BE2C (cell line): ENCODE measurements around the gene SLC4A2.

Experiments
- DNase-seq: peaks from one replicate; pipeline ENCODE4 v3.0.0-alpha.2; 2020
- H3K27me3 ChIP-seq: fragments of 250-450 bp; sonication (Bioruptor Pico); 2 replicates; pipeline ENCODE4 v1.5.1; 2020; ENCODE audit warnings: mild to moderate bottlenecking
- H3K36me3 ChIP-seq: fragments of 250-450 bp; sonication (Bioruptor Pico); 2 replicates; pipeline ENCODE4 v1.5.1; 2020; ENCODE audit warnings: mild to moderate bottlenecking
- H3K4me1 ChIP-seq: fragments of 250-450 bp; sonication (Bioruptor Pico); 2 replicates; pipeline ENCODE4 v1.5.1; 2020
- H3K4me3 ChIP-seq: 2 replicates; pipeline ENCODE4 v1.5.1; 2011; ENCODE audit warnings: low read depth, low read length
- H3K9me3 ChIP-seq: fragments of 250-450 bp; sonication (Bioruptor Pico); 2 replicates; pipeline ENCODE4 v1.5.1; 2020
- CTCF ChIP-seq: IDR thresholded peaks from 2 replicates; pipeline ENCODE4 v1.5.1; 2012; ENCODE audit warnings: mild to moderate bottlenecking, low read depth, low read length

Gene SLC4A2

GRCh38 chr7:151012911-151013347, 46.5 kb upstream of the SLC4A2 start:
- peak overlapping the region; percentile 62 for H3K4me3 ChIP-seq
- no peaks in the 10 kb centered on the region for H3K9me3 ChIP-seq
- H3K4me1 ChIP-seq, result peaks cover 13% of the 10 kb centered on the region
- TF ChIP-seq CTCF, result peak; percentile 83
- H3K27me3 ChIP-seq, result no peaks in the 10 kb centered on the region
- DNase-seq, result peak; percentile 79
- H3K36me3 ChIP-seq, result no peaks in the 10 kb centered on the region

GRCh38 chr7:151013356-151013732, 46.0 kb upstream of the SLC4A2 start:
- DNase-seq, result no peak
- no peaks in the 10 kb centered on the region for H3K27me3 ChIP-seq
- no peaks in the 10 kb centered on the region for H3K36me3 ChIP-seq
- H3K4me1 ChIP-seq, result peaks cover 16% of the 10 kb centered on the region
- no peaks in the 10 kb centered on the region for H3K9me3 ChIP-seq
- no peak for TF ChIP-seq CTCF
- H3K4me3 ChIP-seq, result peak overlapping the region; percentile 62

- H3K4me3 ChIP-seq, result peak overlapping the region; percentile 62
- H3K36me3 ChIP-seq, result no peaks in the 10 kb centered on the region
- H3K4me1 ChIP-seq, result peaks cover 17% of the 10 kb centered on the region
- peak; percentile 96 for DNase-seq
- no peaks in the 10 kb centered on the region for H3K9me3 ChIP-seq
- TF ChIP-seq CTCF, result no peak
- no peaks in the 10 kb centered on the region for H3K27me3 ChIP-seq
Measured at GRCh38 chr7:151013733-151014497, 45.5 kb upstream of the SLC4A2 start.

GRCh38 chr7:151014950-151015349, 44.4 kb upstream of the SLC4A2 start:
- DNase-seq, result no peak
- no peak for TF ChIP-seq CTCF
- Histone ChIP-seq H3K4me1 (peaks cover 17% of the 10 kb centered on the region), H3K36me3 (no peaks in the 10 kb centered on the region), H3K9me3 (no peaks in the 10 kb centered on the region), H3K27me3 (no peaks in the 10 kb centered on the region), H3K4me3 (no peak overlapping the region)

GRCh38 chr7:151015967-151016366, 43.4 kb upstream of the SLC4A2 start:
- Histone ChIP-seq H3K9me3 (no peaks in the 10 kb centered on the region), H3K4me3 (no peak overlapping the region), H3K27me3 (no peaks in the 10 kb centered on the region), H3K4me1 (peaks cover 13% of the 10 kb centered on the region; the same call in 1 of the 2 replicates), H3K36me3 (no peaks in the 10 kb centered on the region)
- DNase-seq, result no peak
- TF ChIP-seq CTCF, result no peak

GRCh38 chr7:151016505-151016904, 42.9 kb upstream of the SLC4A2 start:
- no peaks in the 10 kb centered on the region for H3K27me3 ChIP-seq
- H3K4me1 ChIP-seq, result peaks cover 13% of the 10 kb centered on the region; the same call in 1 of the 2 replicates

More at GRCh38 chr7:151016505-151016904, 42.9 kb upstream of the SLC4A2 start:
- H3K36me3 ChIP-seq, result no peaks in the 10 kb centered on the region
- DNase-seq, result no peak
- H3K4me3 ChIP-seq, result no peak overlapping the region
- TF ChIP-seq CTCF, result no peak
- no peaks in the 10 kb centered on the region for H3K9me3 ChIP-seq
